Midbrain (tissue), 1 donor: Measurements from ENCODE around the gene NBEAL2.
A peak's percentile ranks its signal among the peaks of the same experiment; 100 is the strongest.

Experiments used
- DNase-seq: peaks from one replicate; lab custom pipeline; 2025; lab: John Stamatoyannopoulos, UW

NBEAL2 gene, protein sequence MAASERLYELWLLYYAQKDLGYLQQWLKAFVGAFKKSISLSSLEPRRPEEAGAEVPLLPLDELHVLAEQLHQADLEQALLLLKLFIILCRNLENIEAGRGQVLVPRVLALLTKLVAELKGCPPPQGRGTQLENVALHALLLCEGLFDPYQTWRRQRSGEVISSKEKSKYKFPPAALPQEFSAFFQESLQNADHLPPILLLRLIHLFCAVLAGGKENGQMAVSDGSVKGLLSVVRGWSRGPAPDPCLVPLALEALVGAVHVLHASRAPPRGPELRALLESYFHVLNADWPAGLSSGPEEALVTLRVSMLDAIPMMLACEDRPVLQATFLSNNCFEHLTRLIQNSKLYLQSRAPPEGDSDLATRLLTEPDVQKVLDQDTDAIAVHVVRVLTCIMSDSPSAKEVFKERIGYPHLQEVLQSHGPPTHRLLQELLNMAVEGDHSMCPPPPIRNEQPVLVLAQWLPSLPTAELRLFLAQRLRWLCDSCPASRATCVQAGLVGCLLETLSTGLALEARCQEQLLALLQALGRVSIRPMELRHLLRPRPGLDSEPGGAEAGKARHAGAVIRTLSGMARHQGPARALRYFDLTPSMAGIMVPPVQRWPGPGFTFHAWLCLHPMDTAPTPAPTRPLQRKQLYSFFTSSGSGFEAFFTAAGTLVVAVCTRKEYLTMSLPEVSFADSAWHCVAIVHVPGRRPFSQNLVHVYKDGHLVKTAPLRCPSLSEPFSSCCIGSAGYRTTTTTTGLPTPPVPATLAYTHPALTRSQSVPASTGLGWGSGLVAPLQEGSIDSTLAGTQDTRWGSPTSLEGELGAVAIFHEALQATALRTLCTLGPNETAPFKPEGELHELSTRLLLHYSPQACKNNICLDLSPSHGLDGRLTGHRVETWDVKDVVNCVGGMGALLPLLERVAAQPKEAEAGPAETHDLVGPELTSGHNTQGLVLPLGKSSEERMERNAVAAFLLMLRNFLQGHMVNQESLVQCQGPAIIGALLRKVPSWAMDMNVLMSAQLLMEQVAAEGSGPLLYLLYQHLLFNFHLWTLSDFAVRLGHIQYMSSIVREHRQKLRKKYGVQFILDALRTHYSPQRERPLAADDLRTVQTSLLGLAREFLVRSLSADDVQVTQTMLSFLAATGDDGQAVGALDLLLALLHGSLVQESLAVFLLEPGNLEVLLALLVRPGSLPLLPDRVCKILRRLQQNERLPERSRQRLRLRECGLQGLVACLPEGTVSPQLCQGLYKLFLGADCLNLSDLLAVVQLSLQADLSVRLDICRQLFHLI (N-terminal part only)

GRCh38 chr3:46978985-46979944, at the start of gene NBEAL2:
Gene NBEAL2 (plus strand): TSS chr3:46979666. CDS start chr3:46979862, 196 bp downstream.
- peak; percentile 66 for DNase-seq

GRCh38 chr3:46930166-46930944, 49.1 kb upstream of the NBEAL2 start:
- no peak for DNase-seq

DNA sequence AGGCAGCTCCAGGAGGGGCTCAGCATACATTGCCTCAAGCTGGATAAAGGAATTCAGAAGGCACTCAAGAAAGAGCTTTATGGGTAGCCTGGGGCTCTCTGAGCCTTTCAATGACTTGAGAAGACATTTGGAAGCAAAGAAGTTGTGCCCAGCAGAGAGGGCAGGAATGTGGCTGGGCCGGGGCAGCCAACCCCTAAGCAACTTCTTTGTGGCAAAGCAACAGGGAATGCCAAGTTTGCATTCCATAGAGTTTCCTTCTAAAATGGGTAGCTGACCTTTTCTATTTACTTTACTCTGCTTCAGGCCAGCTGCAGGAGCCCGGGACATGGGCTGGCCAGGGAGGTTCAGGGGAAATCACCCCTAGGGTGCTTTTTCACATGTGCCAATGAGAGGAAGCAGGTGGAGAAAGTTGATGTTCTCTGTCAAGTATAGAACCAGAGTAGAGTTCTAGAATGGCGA, 48.5 kb upstream of the NBEAL2 start:
- DNase-seq = no peak

DNA sequence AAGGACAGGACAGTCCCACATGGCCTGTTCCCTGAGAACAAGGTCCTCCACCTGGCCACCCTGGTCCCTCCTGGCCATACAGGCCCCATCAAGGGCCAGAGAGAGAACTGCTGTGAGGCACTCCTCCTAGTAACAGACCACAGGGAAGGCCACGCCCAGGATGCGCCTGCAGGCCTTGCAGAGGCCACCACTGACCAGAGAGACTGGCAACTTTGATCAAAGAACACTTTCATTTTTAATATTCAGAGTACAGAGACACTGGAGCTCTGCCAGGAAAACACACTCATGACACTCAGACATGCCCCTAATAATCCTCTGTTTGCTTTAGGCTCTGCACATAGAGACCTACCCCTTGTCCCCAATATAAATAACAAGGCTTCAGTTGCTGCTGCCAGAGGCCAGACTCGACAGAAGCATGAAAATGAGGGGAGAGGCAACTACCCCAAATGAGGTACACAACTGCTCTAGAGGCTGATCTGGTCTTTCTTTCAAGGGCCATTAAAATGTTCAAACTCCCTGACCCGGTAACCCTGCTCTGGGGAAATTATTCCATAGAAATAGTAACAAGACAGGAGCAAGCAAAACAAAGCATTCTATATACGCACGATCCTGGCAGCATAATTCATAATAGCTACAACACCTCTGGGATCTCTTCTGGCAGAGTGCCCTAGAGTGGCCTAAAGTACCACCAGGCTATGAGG, 47.7 kb upstream of the NBEAL2 start:
- no peak for DNase-seq

DNA sequence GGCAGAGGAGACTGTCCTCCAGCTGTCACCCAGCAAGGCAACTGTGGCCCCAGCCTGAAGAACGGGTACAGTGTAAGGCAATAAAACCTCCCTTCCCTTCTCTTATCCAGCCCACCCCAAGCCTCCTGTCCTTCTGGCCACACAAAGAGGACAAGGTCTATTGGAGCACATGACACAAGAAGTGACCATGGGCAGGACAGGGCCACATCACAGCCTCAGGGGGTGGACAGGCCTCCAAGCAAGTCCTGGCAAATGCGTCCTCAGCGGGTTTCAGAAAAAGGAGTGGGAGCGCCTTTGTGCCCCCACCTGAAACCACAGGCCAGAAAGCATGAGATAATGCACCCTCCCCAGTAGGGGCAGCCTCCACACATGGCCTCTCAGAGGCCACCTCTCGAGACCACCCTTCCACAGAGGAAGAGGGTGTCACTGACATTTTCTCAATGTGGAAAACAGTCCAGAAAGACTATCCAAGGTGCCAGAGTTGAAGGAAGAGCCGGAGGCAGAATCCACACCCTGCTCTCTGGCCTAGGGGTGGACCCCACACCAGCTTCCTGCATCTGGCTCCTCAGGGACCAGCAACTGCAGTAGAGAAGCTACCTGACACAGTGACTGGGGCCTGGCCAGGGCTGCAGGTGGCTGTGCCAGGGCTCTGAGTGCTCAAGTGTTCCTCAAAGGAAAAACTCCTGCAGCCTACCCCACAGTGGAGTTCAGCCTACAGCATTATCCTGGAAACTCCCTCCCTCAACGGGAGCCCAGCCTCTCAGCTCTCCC, 46.8 kb upstream of the NBEAL2 start:
- DNase-seq = no peak

DNA sequence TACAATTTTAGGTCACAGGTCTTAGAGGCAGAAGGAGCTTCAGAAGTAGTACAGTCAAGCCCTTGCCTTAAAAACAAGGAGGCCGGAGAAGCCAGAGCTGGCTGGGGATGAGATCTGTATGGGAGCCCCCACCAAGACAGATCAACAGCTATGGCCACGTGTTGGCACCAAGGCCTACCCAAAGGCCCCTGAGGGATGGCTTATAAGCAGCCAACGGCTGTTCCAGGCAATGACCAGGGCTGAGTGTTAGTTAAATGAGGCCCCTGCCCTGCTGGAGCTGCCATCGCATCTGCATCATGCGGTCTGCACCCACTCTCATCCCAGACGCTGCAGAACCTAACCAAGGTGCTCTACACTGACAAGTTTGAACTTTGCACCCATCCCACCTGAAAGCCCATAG, 46.2 kb upstream of the NBEAL2 start:
- DNase-seq = no peak

DNA sequence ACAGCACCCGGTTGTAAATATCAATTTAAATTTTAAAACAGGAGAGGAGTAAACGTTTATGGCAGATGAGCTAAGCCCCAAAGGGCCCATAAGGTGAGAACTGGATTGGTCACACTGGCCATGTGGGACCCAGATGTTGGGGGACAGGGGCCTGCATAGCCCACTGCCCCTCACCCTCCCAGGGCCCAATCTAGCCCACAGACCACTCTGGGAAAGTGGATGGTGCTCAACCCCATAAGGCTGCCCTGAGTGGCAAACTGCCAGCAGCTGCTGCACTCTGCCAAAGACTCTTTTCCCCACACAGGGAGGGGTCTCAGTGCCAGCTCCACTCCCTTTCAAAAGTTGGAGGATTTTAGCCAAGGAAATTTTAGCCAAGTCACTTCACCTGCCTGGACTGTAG, 45.4 kb upstream of the NBEAL2 start:
- no peak for DNase-seq

DNA sequence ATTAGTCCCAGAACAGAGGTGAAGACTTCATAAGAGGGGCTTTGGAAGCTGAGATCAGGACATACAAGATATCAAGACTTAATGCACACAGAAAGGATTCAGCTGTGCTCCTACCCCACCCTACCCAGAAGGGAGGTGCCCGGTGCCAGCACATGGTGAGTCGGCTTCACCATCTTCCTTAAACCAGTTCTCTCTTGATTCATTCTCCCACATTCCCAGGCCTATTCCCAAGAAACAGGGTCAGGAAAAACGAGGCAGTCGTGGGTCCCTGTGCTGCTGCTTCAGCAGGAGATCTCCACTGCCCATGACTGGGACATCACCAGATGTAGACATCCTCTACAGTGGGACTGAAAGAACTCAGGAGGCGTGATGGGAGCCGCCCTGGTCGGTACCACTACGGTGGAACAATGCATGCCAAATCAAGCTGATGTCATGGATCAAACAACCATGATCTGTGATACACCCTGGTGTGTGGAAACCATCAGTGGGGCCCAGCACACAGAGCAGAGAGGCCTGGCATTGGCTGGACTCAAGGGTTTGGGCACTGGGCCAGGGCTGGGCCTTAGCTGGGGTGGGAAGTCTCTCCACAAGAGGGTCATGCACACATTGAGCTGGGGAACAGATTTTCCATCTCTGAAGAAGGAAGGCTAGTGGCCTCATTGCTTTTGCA, 44.8 kb upstream of the NBEAL2 start:
- DNase-seq = no peak

DNA sequence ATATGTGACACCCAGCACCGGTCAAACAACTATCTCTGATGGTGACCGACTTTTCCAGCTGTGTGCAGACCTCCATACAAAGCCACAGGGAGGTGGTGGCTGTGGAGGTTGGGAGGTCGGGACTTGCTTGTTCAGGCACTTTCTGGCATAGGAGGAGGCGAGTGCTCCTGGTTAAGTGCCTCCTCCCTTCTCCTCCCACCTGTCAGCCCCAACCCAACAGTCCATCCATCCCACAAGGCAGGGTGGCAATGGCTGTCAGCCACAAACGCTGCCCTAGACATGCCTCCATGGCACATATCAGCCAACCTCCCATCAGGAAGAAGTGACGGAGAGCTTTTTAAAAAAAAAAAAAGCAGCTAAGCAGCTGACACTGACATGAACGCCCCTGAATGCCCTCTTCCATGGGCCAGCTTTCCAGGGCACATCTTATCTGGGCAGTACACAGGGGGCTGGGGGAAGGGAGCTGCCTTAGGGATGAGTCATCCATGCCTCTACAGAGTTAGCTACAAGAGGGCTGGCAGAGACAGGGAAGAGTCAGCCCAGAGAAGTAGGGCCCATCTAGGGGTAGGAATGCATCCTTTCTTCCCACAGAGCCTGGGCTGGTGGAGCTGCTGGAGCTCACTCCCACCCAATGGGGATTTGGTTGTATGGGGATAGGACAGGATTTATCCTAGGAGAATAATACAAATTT, 44.2 kb upstream of the NBEAL2 start:
- DNase-seq = peak; percentile 27

DNA sequence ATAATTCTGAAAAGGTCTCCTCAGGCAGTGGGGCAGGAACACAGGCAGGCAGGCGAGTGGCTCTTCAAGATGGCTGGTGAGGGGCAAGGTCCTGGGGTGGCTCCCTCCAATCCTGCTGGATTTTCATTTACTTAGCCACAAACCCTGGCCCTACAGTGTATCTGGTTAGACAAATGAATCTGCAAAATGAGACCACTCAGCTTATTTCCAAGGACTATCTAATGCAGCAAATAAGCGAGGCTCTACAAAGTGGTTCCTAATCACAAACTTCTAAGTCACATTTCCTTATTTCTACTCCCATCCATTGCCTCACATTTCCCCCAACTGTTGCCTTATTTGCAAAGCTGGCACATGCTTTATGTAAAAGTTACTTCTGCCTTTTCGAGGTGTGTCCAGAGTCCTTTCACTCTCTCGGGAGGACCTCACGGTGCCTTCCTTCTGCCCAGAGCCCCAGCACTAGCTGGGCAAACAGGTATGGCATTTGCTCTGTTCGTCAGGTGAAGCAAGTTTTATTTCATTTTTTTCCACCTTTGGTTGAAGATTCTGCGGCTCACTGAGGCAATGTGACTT, 43.4 kb upstream of the NBEAL2 start:
- DNase-seq = no peak

GRCh38 chr3:46936733-46937250, 42.7 kb upstream of the NBEAL2 start:
- DNase-seq = no peak

- DNase-seq = no peak
These were observed 41.3 kb upstream of the NBEAL2 start for GRCh38 chr3:46938118-46938517.

DNA sequence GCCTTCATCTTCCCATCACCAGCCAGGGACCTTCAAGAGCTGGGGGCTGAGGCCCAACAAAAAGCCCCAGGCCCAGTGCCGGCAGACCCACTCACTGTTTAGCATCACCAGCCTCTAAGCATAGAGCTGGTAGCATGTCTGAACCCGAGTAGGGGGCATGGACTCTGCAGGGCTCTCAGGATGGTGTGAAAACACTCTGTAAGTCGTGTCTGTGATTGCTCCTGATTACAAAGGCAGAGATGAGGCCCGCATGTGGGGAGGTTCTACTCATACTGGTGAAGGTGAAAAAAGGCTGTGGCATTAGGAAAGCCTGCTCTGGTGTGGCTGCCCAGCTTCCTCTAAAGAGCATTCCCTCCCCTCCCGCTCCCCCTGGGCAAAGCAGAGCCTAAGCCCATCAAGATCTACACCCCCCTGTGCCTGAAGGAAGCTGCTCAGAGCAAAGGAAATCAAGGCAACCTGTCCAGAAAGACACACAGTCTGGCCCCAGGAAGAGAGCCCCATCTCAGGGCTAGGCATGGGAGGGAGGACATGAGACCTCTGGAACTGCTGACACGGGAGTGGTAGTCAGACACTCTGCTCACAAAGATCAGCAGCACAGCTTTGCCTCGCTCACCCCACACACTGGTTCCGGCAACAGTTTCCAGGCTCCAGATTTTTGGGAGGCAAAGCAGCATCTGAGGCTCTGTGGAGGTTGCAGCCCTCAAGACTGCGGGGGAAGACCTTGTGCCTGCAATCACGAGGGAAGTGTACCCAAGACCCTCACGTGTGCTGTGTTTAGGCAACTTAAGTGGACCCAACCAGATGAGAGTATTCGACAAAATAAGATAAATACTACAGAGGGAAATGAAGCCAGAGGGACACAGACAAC, 39.7 kb upstream of the NBEAL2 start:
- no peak for DNase-seq

GRCh38 chr3:46942076-46942475, 37.4 kb upstream of the NBEAL2 start:
- no peak for DNase-seq

DNA sequence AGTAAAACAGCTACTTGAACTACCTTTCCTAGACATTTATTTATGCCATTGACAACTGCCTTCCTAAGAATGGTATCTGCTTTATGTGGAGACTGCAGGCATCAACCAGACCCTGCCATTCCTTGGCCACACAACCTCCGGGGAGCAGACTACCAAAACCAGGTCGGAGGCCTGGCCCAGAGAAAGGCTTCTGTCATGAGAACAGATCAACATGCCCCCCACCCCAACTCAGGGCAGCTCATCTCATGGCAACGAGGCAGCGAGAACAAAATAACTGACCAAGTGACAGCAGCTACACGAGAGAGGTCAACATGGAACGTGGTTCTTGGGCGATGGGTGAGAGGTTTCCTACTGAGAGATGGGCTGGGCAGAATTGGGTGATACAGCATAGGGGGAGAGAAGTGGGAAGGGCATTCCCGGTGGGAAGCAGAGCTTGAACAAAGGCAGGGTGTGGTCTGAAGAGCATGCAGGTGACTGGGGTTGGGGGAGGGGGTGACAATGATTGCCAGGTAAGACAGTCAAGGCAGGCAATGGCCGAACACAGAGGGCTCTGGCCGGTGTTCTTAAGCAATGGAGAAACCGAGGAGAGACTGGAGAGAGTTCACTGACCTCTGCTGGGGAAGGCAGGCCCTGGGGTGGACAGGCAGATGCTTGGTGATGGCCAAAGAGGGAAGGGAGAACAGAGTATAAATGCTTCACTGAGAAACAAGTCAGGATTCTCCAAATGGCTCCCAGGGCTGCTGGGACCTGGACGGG, 36.8 kb upstream of the NBEAL2 start:
- DNase-seq = no peak
